NCI-H69 (cell line): Measurements from ENCODE around the gene SFT2D2.

Experiments used
- DNase-seq: peaks from one replicate; lab custom pipeline; 2025; lab: John Stamatoyannopoulos, UW

The SFT2D2 gene

GRCh38 chr1:168266644-168267186, 40.9 kb downstream of the SFT2D2 start:
- peak; percentile 58 for DNase-seq

- peak; percentile 69 for DNase-seq
Observed at GRCh38 chr1:168271636-168272035, 45.8 kb downstream of the SFT2D2 start.

- DNase-seq = no peak
Observed at GRCh38 chr1:168273575-168273974, 47.8 kb downstream of the SFT2D2 start.

- DNase-seq = peak; percentile 81
Observed at GRCh38 chr1:168279253-168279652, 53.4 kb downstream of the SFT2D2 start.

GRCh38 chr1:168280296-168280927, 54.6 kb downstream of the SFT2D2 start, which contains the start of gene TBX19:
Gene TBX19, plus strand, starts transcription at chr1:168280877. Its CDS starts 214 bp downstream, at chr1:168281091.
- DNase-seq = peak; percentile 25

GRCh38 chr1:168281603-168282325, 56.0 kb downstream of the SFT2D2 start:
- no peak for DNase-seq

GRCh38 chr1:168285521-168285790, 59.7 kb downstream of the SFT2D2 start:
- DNase-seq = peak; percentile 75

DNA sequence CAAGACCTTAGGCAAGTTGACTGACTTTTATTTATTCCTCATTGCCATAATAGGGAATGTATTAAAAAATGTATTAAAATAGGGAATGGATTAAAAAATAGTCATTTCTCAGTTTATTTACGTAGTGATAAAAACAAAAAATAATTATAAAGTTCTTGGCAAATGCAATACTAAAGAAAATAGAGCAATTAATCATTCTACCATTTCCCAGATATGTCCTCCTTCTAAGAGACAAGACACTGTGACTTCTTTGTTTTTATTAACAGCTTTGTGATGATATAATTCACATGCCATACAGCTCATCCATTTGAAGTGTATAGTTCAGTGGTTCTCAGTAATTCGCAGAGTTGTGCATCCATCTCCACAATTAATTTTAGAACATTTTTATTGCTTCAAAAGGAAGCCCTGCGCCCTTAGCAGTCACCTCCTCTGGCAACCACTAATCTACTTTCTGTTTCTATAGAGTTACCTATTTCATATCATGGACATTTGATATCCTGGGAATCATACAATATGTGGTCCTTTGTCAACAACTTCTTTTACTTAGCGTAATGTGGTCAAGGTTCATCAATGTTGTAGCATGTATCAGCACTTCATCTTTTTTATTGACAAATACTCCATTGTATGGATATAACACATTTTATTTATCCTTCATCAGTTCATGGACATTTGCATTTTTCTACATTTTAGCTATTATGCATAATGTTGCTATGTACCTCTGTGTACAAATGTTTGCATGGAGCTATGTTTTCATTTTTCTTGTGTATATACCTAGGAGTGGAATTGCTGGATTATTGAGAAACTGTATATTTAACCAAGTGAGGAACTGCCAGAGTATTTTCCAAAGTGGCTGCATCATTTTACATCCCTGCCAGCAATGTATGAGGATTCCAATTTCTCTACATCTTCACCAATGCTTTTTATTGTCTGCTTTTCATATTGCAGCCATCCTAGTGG, 60.4 kb downstream of the SFT2D2 start:
- no peak for DNase-seq

GRCh38 chr1:168287237-168287664, 61.4 kb downstream of the SFT2D2 start:
- DNase-seq = peak; percentile 60

GRCh38 chr1:168288311-168289052, 62.7 kb downstream of the SFT2D2 start:
- no peak for DNase-seq

DNA sequence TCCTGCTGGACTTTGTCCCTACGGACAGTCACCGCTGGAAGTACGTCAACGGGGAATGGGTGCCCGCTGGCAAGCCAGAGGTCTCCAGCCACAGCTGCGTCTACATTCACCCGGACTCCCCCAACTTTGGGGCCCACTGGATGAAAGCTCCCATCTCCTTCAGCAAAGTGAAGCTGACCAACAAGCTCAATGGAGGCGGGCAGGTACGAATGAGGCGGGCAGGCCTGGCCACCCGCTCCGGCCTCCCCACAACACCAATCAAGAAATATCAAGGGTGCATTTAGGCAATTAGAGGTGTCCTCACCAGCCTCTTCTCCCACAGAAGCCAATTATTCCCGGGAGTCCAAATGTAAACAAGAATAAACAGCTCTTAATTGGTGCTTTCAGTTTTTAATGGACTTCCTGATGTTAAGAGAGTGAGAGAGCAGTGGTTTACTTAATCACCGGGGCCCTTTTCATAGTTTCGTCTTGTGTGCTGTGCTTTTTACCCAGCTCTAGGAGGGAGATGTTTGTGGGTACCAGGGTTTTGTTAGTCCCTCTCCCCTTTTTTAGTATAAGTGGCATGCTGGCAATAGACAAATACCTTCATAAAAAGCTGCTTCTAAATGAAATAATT, 65.5 kb downstream of the SFT2D2 start:
- peak; percentile 99 for DNase-seq

DNA sequence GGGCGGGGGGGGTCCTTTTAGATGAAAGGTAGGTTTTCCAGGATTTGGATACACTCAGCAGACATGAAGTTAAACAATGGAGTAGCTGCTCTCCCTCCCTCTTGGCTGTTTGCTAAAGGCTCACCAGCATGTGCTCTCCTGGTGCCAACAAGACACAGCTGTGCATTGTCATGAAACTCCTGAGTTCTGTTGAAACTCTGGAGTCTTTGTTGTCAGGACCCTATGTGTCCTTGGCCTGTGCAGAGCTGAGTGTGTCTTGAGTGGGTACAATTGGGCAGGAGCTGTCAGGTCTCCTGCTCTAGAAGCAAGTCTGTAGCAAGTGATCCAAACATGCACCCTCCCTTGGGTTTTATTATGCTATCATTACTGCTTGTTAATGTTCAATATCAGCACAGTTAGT, 67.6 kb downstream of the SFT2D2 start:
- DNase-seq = peak; percentile 78

- no peak for DNase-seq
Observed at GRCh38 chr1:168295411-168296114, 69.8 kb downstream of the SFT2D2 start.

DNA sequence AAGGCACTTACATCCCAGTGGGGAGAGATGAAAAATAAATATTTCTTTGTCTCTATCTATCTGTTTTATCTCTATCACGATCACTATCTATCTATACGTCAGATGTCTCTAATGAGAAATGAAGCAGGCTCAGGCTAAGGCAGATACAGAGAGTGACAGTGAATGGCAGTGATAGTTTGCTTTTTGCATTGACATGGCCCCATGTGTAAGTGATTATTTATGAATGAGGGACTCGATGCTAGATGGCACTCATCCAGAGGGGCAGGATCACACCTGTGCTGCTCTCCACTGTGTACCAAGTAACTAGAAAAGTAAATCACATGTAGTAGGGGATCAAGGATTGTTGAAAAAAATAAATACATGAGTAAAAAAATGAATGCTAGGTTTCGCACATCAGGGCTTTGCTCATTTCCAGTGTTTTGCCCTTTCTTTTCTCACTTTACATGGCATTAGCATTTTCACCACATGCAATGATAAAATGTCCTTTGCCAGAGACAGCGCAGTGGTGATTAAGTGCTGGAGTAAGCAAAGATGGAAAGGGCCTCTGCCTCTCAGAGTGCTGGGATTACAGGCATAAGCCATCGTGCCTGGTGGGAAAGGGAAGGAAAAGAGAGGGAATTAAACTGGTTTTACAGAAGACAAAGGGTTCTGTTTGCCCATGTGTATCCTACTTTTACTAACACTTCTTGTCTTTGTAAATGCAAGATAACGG, 71.4 kb downstream of the SFT2D2 start:
- peak; percentile 93 for DNase-seq

- DNase-seq = no peak
Observed at GRCh38 chr1:168298446-168298845, 72.6 kb downstream of the SFT2D2 start.

GRCh38 chr1:168300626-168301025, 74.8 kb downstream of the SFT2D2 start:
- DNase-seq = no peak

GRCh38 chr1:168301664-168302320, 76.0 kb downstream of the SFT2D2 start:
- peak; percentile 43 for DNase-seq
